ENCODE measurements around the gene ECSIT.
"Not testable (repeated sequence)": the region's sequence is repeated elsewhere in the genome, so short reads cannot be mapped to it uniquely, and the experiment has no call there.

Gene ECSIT

GRCh38 chr19:11479090-11479897, 49.6 kb downstream of the ECSIT start:
- H3K36me3 ChIP-seq (ENCODE audit: control insufficient read depth, insufficient read depth, low read length), result no peaks in the 10 kb centered on the region
- H3K9ac ChIP-seq (ENCODE audit: low read length), result no peak overlapping the region
- H3K9me3 ChIP-seq (ENCODE audit: control insufficient read depth, low read length), result no peaks in the 10 kb centered on the region
- H3K4me1 ChIP-seq (ENCODE audit: control insufficient read depth, insufficient read depth, low read length), result peaks cover 22% of the 10 kb centered on the region
- no peak overlapping the region for H3K4me3 ChIP-seq (ENCODE audit: low read length)
- peaks cover 33% of the 10 kb centered on the region for H3K27me3 ChIP-seq (ENCODE audit: control insufficient read depth, insufficient read depth, low read length)

GRCh38 chr19:11478167-11479089, 50.5 kb downstream of the ECSIT start:
- H3K9ac ChIP-seq (ENCODE audit: low read length), result no peak overlapping the region
- H3K4me3 ChIP-seq (ENCODE audit: low read length), result no peak overlapping the region
- peaks cover 33% of the 10 kb centered on the region for H3K27me3 ChIP-seq (ENCODE audit: control insufficient read depth, insufficient read depth, low read length)
- H3K36me3 ChIP-seq (ENCODE audit: control insufficient read depth, insufficient read depth, low read length), result no peaks in the 10 kb centered on the region
- H3K9me3 ChIP-seq (ENCODE audit: control insufficient read depth, low read length), result no peaks in the 10 kb centered on the region
- peaks cover 22% of the 10 kb centered on the region for H3K4me1 ChIP-seq (ENCODE audit: control insufficient read depth, insufficient read depth, low read length)

- H3K4me1 ChIP-seq (ENCODE audit: control insufficient read depth, insufficient read depth, low read length), result peaks cover 8% of the 10 kb centered on the region
- H3K27me3 ChIP-seq (ENCODE audit: control insufficient read depth, insufficient read depth, low read length), result peaks cover 11% of the 10 kb centered on the region
- no peaks in the 10 kb centered on the region for H3K36me3 ChIP-seq (ENCODE audit: control insufficient read depth, insufficient read depth, low read length)
- no peak overlapping the region for H3K9ac ChIP-seq (ENCODE audit: low read length)
- no peaks in the 10 kb centered on the region for H3K9me3 ChIP-seq (ENCODE audit: control insufficient read depth, low read length)
- H3K4me3 ChIP-seq (ENCODE audit: low read length), result no peak overlapping the region
Measured at GRCh38 chr19:11475861-11476260, 53.1 kb downstream of the ECSIT start.

GRCh38 chr19:11475343-11475742, 53.6 kb downstream of the ECSIT start:
- not testable (repeated sequence) for H3K27me3 ChIP-seq (ENCODE audit: control insufficient read depth, insufficient read depth, low read length); H3K36me3 ChIP-seq (ENCODE audit: control insufficient read depth, insufficient read depth, low read length)

GRCh38 chr19:11473725-11474124, 55.2 kb downstream of the ECSIT start:
- Histone ChIP-seq H3K9me3 (ENCODE audit: control insufficient read depth, low read length) (no peaks in the 10 kb centered on the region), H3K4me3 (ENCODE audit: low read length) (no peak overlapping the region), H3K36me3 (ENCODE audit: control insufficient read depth, insufficient read depth, low read length) (no peaks in the 10 kb centered on the region), H3K27me3 (ENCODE audit: control insufficient read depth, insufficient read depth, low read length) (no peaks in the 10 kb centered on the region), H3K4me1 (ENCODE audit: control insufficient read depth, insufficient read depth, low read length) (no peaks in the 10 kb centered on the region), H3K9ac (ENCODE audit: low read length) (no peak overlapping the region)

More at GRCh38 chr19:11475343-11475742, 53.6 kb downstream of the ECSIT start:
- not testable (repeated sequence) for H3K4me1 ChIP-seq (ENCODE audit: control insufficient read depth, insufficient read depth, low read length); H3K9ac ChIP-seq (ENCODE audit: low read length); H3K4me3 ChIP-seq (ENCODE audit: low read length); H3K9me3 ChIP-seq (ENCODE audit: control insufficient read depth, low read length)

- H3K27me3 ChIP-seq (ENCODE audit: control insufficient read depth, insufficient read depth, low read length); H3K9ac ChIP-seq (ENCODE audit: low read length); H3K4me3 ChIP-seq (ENCODE audit: low read length): not testable (repeated sequence)
Measured at GRCh38 chr19:11468266-11468845, 60.6 kb downstream of the ECSIT start.

GRCh38 chr19:11465600-11465999, 63.3 kb downstream of the ECSIT start:
- no peaks in the 10 kb centered on the region for H3K27me3 ChIP-seq (ENCODE audit: control insufficient read depth, insufficient read depth, low read length)
- H3K9me3 ChIP-seq (ENCODE audit: control insufficient read depth, low read length), result no peaks in the 10 kb centered on the region
- no peak overlapping the region for H3K4me3 ChIP-seq (ENCODE audit: low read length)
- H3K4me1 ChIP-seq (ENCODE audit: control insufficient read depth, insufficient read depth, low read length), result no peaks in the 10 kb centered on the region
- H3K36me3 ChIP-seq (ENCODE audit: control insufficient read depth, insufficient read depth, low read length), result no peaks in the 10 kb centered on the region
- no peak overlapping the region for H3K9ac ChIP-seq (ENCODE audit: low read length)

More at GRCh38 chr19:11468266-11468845, 60.6 kb downstream of the ECSIT start:
- not testable (repeated sequence) for H3K9me3 ChIP-seq (ENCODE audit: control insufficient read depth, low read length); H3K36me3 ChIP-seq (ENCODE audit: control insufficient read depth, insufficient read depth, low read length); H3K4me1 ChIP-seq (ENCODE audit: control insufficient read depth, insufficient read depth, low read length)

- Histone ChIP-seq H3K27me3 (ENCODE audit: control insufficient read depth, insufficient read depth, low read length) (no peaks in the 10 kb centered on the region), H3K4me3 (ENCODE audit: low read length) (no peak overlapping the region), H3K36me3 (ENCODE audit: control insufficient read depth, insufficient read depth, low read length) (no peaks in the 10 kb centered on the region), H3K9ac (ENCODE audit: low read length) (no peak overlapping the region), H3K9me3 (ENCODE audit: control insufficient read depth, low read length) (no peaks in the 10 kb centered on the region), H3K4me1 (ENCODE audit: control insufficient read depth, insufficient read depth, low read length) (no peaks in the 10 kb centered on the region)
Measured at GRCh38 chr19:11464333-11465265, 64.3 kb downstream of the ECSIT start.

GRCh38 chr19:11463391-11463790, 65.5 kb downstream of the ECSIT start:
- Histone ChIP-seq H3K4me3 (ENCODE audit: low read length) (no peak overlapping the region), H3K9ac (ENCODE audit: low read length) (no peak overlapping the region), H3K36me3 (ENCODE audit: control insufficient read depth, insufficient read depth, low read length) (no peaks in the 10 kb centered on the region), H3K4me1 (ENCODE audit: control insufficient read depth, insufficient read depth, low read length) (no peaks in the 10 kb centered on the region), H3K27me3 (ENCODE audit: control insufficient read depth, insufficient read depth, low read length) (no peaks in the 10 kb centered on the region), H3K9me3 (ENCODE audit: control insufficient read depth, low read length) (no peaks in the 10 kb centered on the region)

- no peaks in the 10 kb centered on the region for H3K9me3 ChIP-seq (ENCODE audit: control insufficient read depth, low read length)
- H3K36me3 ChIP-seq (ENCODE audit: control insufficient read depth, insufficient read depth, low read length), result no peaks in the 10 kb centered on the region
- no peak overlapping the region for H3K9ac ChIP-seq (ENCODE audit: low read length)
- no peaks in the 10 kb centered on the region for H3K4me1 ChIP-seq (ENCODE audit: control insufficient read depth, insufficient read depth, low read length)
- H3K4me3 ChIP-seq (ENCODE audit: low read length), result no peak overlapping the region
- no peaks in the 10 kb centered on the region for H3K27me3 ChIP-seq (ENCODE audit: control insufficient read depth, insufficient read depth, low read length)
Measured at GRCh38 chr19:11461453-11461852, 67.5 kb downstream of the ECSIT start.

- no peaks in the 10 kb centered on the region for H3K27me3 ChIP-seq (ENCODE audit: control insufficient read depth, insufficient read depth, low read length)
- no peak overlapping the region for H3K4me3 ChIP-seq (ENCODE audit: low read length)
- H3K36me3 ChIP-seq (ENCODE audit: control insufficient read depth, insufficient read depth, low read length), result no peaks in the 10 kb centered on the region
- H3K4me1 ChIP-seq (ENCODE audit: control insufficient read depth, insufficient read depth, low read length), result no peaks in the 10 kb centered on the region
- H3K9ac ChIP-seq (ENCODE audit: low read length), result no peak overlapping the region
- H3K9me3 ChIP-seq (ENCODE audit: control insufficient read depth, low read length), result no peaks in the 10 kb centered on the region
Measured at GRCh38 chr19:11460207-11460606, 68.7 kb downstream of the ECSIT start.
